ENCODE results near the gene ITIH5. TPM values are rescaled to one million over a fixed set of nuclear protein-coding genes. Genes with fewer than 3 reads are reported as not detected.

ITIH5 gene
- total and polyA plus RNA-seq, 2 of the 13 experiments (the other 11 are each of a cell fraction or from before 2014, with no cell fraction given): 4.7 to 8.9 TPM

- peak; percentile 41; the same call in 1 of the 2 replicates for TF ChIP-seq PATZ1 (CRISPR knock-in tag; IDR thresholded peaks at IDR 0.05)
- TF ChIP-seq ZNF644 (CRISPR knock-in tag; IDR thresholded peaks at IDR 0.05; ENCODE audit: low read depth): peak; percentile 84; the same call in 1 of the 2 replicates
- TF ChIP-seq GABPA (IDR thresholded peaks at IDR 0.05; ENCODE audit: low read depth, low read length): no peak
- no peak for TF ChIP-seq GABPA (CRISPR knock-in tag; IDR thresholded peaks at IDR 0.05; ENCODE audit: low read depth)
- TF ChIP-seq FOXO1 (CRISPR knock-in tag; IDR thresholded peaks at IDR 0.05): peak; percentile 38; the same call in 1 of the 2 replicates
- TF ChIP-seq ZNF382 (CRISPR knock-in tag; IDR thresholded peaks at IDR 0.05; ENCODE audit: borderline replicate concordance): no peak
- TF ChIP-seq ZNF687 (CRISPR knock-in tag; IDR thresholded peaks at IDR 0.05): peak; percentile 52
- TF ChIP-seq RFX3 (CRISPR knock-in tag; IDR thresholded peaks at IDR 0.05): peak; percentile 73
- no peak for TF ChIP-seq SOX13 (IDR thresholded peaks at IDR 0.05)
- TF ChIP-seq SOX13 (CRISPR knock-in tag; conservative IDR thresholded peaks at IDR 0.05 in 1 of 2, IDR thresholded peaks at IDR 0.05 in 1 of 2): peak in 1 of 2 experiments; percentile 56; a peak in 2 of 4 replicates
- TF ChIP-seq NFE2L2 (IDR thresholded peaks at IDR 0.05; ENCODE audit: low read length): no peak
- peak; percentile 88; the same call in 1 of the 2 replicates for TF ChIP-seq NCOR1 (IDR thresholded peaks at IDR 0.05; ENCODE audit: borderline replicate concordance, low read length)
- no peak for TF ChIP-seq HIVEP1 (CRISPR knock-in tag; IDR thresholded peaks at IDR 0.05)
- 0 out of 2 replicates have a peak, but pooled peaks have one; percentile 30 for TF ChIP-seq MXD1 (CRISPR knock-in tag; IDR thresholded peaks at IDR 0.05)
- no peak for TF ChIP-seq PAWR (CRISPR knock-in tag; IDR thresholded peaks at IDR 0.05; ENCODE audit: borderline replicate concordance)
- peak; percentile 65; the same call in 1 of the 3 replicates for TF ChIP-seq MXI1 (IDR thresholded peaks at IDR 0.05; ENCODE audit: borderline replicate concordance, low read depth, low read length)
- TF ChIP-seq ZKSCAN5 (CRISPR knock-in tag; IDR thresholded peaks at IDR 0.05): peak; percentile 81; the same call in 1 of the 2 replicates
- TF ChIP-seq HDAC2 (CRISPR knock-in tag; IDR thresholded peaks at IDR 0.05): peak; percentile 51
- TF ChIP-seq ZNF747 (CRISPR knock-in tag; IDR thresholded peaks at IDR 0.05; ENCODE audit: borderline replicate concordance): no peak
- TF ChIP-seq ZMAT3 (CRISPR knock-in tag; conservative IDR thresholded peaks at IDR 0.05): 0 out of 2 replicates have a peak, but pooled peaks have one; percentile 27
Observed at GRCh38 chr10:7541137-7542087, 125.4 kb downstream of the ITIH5 start (continued).
